Effector memory CD4-positive, alpha-beta T cell (primary cell): ENCODE results near the gene UBTD1.
"Not testable (repeated sequence)": the region's sequence is repeated elsewhere in the genome, so short reads cannot be mapped to it uniquely, and the experiment has no call there.

Source experiments
- DNase-seq, 3 donors: peaks; one replicate each; pipeline ENCODE4 v3.0.0-alpha.2; 2020
- H3K27ac ChIP-seq: 2 replicates; pipeline ENCODE4 v1.7.0; 2013; ENCODE audit warnings: mild to moderate bottlenecking, low read length, moderate library complexity; ENCODE audit not compliant: insufficient read depth, poor library complexity, severe bottlenecking
- H3K27me3 ChIP-seq: replicated peaks from 2 replicates; pipeline ENCODE4 v1.7.0; 2013; ENCODE audit warnings: mild to moderate bottlenecking, low read length; ENCODE audit not compliant: insufficient read depth, control insufficient read depth, poor library complexity, severe bottlenecking
- H3K36me3 ChIP-seq: 2 replicates; pipeline ENCODE4 v1.7.0; 2013; ENCODE audit warnings: mild to moderate bottlenecking, low read length, moderate library complexity; ENCODE audit not compliant: control insufficient read depth, insufficient read depth
- H3K4me1 ChIP-seq: 2 replicates; pipeline ENCODE4 v1.7.0; 2013; ENCODE audit warnings: low read length, mild to moderate bottlenecking; ENCODE audit not compliant: control insufficient read depth, insufficient read depth, poor library complexity, severe bottlenecking
- H3K4me3 ChIP-seq: 2 replicates; pipeline ENCODE4 v1.7.0; 2013; ENCODE audit warnings: low read length, low read depth, mild to moderate bottlenecking; ENCODE audit not compliant: insufficient read depth, poor library complexity, severe bottlenecking
- H3K9me3 ChIP-seq: 2 replicates; pipeline ENCODE4 v1.7.0; 2013; ENCODE audit warnings: mild to moderate bottlenecking, low read length, moderate library complexity; ENCODE audit not compliant: control insufficient read depth

Gene UBTD1

GRCh38 chr10:97463363-97464132 is 35.2 kb upstream of the UBTD1 start:
- peaks cover 93% of the 10 kb centered on the region for H3K36me3 ChIP-seq
- no peak overlapping the region for H3K27ac ChIP-seq
- H3K9me3 ChIP-seq: no peaks in the 10 kb centered on the region
- H3K4me1 ChIP-seq: no peaks in the 10 kb centered on the region
- no peaks in the 10 kb centered on the region for H3K27me3 ChIP-seq
- no peak overlapping the region for H3K4me3 ChIP-seq
- peak in 1 of 3 donors; percentile 11 for DNase-seq

- DNase-seq: no peak
- Histone ChIP-seq H3K4me3 (no peak overlapping the region), H3K27me3 (no peaks in the 10 kb centered on the region), H3K36me3 (peaks cover 93% of the 10 kb centered on the region), H3K9me3 (no peaks in the 10 kb centered on the region), H3K4me1 (no peaks in the 10 kb centered on the region), H3K27ac (no peak overlapping the region)
Measured at GRCh38 chr10:97464226-97464625, 34.5 kb upstream of the UBTD1 start.

- Histone ChIP-seq H3K36me3 (peaks cover 93% of the 10 kb centered on the region), H3K4me3 (no peak overlapping the region), H3K27ac (no peak overlapping the region), H3K4me1 (no peaks in the 10 kb centered on the region), H3K27me3 (no peaks in the 10 kb centered on the region), H3K9me3 (no peaks in the 10 kb centered on the region)
- no peak for DNase-seq
Measured at GRCh38 chr10:97465982-97466381, 32.7 kb upstream of the UBTD1 start.

GRCh38 chr10:97466755-97467154 is 32.0 kb upstream of the UBTD1 start:
- no peaks in the 10 kb centered on the region for H3K27me3 ChIP-seq
- peaks cover 88% of the 10 kb centered on the region for H3K36me3 ChIP-seq
- no peak for DNase-seq
- no peaks in the 10 kb centered on the region for H3K9me3 ChIP-seq
- no peaks in the 10 kb centered on the region for H3K4me1 ChIP-seq
- H3K27ac ChIP-seq: no peak overlapping the region
- no peak overlapping the region for H3K4me3 ChIP-seq

GRCh38 chr10:97468162-97468561 is 30.6 kb upstream of the UBTD1 start:
- Histone ChIP-seq H3K9me3 (no peaks in the 10 kb centered on the region), H3K27ac (no peak overlapping the region), H3K36me3 (peaks cover 85% of the 10 kb centered on the region), H3K4me3 (no peak overlapping the region), H3K4me1 (no peaks in the 10 kb centered on the region), H3K27me3 (no peaks in the 10 kb centered on the region)
- DNase-seq: no peak

- H3K9me3 ChIP-seq, H3K27ac ChIP-seq, H3K27me3 ChIP-seq, DNase-seq, H3K4me1 ChIP-seq, H3K4me3 ChIP-seq: not testable (repeated sequence)
- peaks cover 85% of the 10 kb centered on the region for H3K36me3 ChIP-seq
Measured at GRCh38 chr10:97468781-97469180, 29.9 kb upstream of the UBTD1 start.

- no peaks in the 10 kb centered on the region for H3K4me1 ChIP-seq
- H3K27ac ChIP-seq: no peak overlapping the region
- no peak for DNase-seq
- H3K36me3 ChIP-seq: peaks cover 84% of the 10 kb centered on the region
- H3K9me3 ChIP-seq: no peaks in the 10 kb centered on the region
- no peaks in the 10 kb centered on the region for H3K27me3 ChIP-seq
- H3K4me3 ChIP-seq: no peak overlapping the region
Measured at GRCh38 chr10:97474918-97475317, 23.8 kb upstream of the UBTD1 start.

- Histone ChIP-seq H3K9me3 (no peaks in the 10 kb centered on the region), H3K4me1 (no peaks in the 10 kb centered on the region), H3K36me3 (peaks cover 85% of the 10 kb centered on the region), H3K27ac (no peak overlapping the region), H3K27me3 (no peaks in the 10 kb centered on the region), H3K4me3 (no peak overlapping the region)
- DNase-seq: no peak
Measured at GRCh38 chr10:97475936-97476594, 22.7 kb upstream of the UBTD1 start.

GRCh38 chr10:97479410-97479809 is 19.3 kb upstream of the UBTD1 start:
- not testable (repeated sequence) for DNase-seq, H3K27ac ChIP-seq, H3K27me3 ChIP-seq, H3K9me3 ChIP-seq, H3K4me1 ChIP-seq, H3K4me3 ChIP-seq
- peaks cover 64% of the 10 kb centered on the region for H3K36me3 ChIP-seq

GRCh38 chr10:97479939-97480338 is 18.8 kb upstream of the UBTD1 start:
- no peak overlapping the region for H3K4me3 ChIP-seq
- no peaks in the 10 kb centered on the region for H3K27me3 ChIP-seq
- H3K36me3 ChIP-seq: peaks cover 58% of the 10 kb centered on the region
- H3K9me3 ChIP-seq: no peaks in the 10 kb centered on the region
- H3K4me1 ChIP-seq: no peaks in the 10 kb centered on the region
- H3K27ac ChIP-seq: no peak overlapping the region
- no peak for DNase-seq
